Measurements from ENCODE around the gene UCN3.

UCN3 gene

GRCh38 chr10:5423771-5424170, 59.0 kb downstream of the UCN3 start:
- TF ChIP-seq, protein P1, sequence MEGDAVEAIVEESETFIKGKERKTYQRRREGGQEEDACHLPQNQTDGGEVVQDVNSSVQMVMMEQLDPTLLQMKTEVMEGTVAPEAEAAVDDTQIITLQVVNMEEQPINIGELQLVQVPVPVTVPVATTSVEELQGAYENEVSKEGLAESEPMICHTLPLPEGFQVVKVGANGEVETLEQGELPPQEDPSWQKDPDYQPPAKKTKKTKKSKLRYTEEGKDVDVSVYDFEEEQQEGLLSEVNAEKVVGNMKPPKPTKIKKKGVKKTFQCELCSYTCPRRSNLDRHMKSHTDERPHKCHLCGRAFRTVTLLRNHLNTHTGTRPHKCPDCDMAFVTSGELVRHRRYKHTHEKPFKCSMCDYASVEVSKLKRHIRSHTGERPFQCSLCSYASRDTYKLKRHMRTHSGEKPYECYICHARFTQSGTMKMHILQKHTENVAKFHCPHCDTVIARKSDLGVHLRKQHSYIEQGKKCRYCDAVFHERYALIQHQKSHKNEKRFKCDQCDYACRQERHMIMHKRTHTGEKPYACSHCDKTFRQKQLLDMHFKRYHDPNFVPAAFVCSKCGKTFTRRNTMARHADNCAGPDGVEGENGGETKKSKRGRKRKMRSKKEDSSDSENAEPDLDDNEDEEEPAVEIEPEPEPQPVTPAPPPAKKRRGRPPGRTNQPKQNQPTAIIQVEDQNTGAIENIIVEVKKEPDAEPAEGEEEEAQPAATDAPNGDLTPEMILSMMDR (IDR thresholded peaks at IDR 0.05; ENCODE audit: control insufficient read depth, insufficient read depth, low read depth, low read length, missing control alignments) = no peak
- DNase-seq (ENCODE audit: low read depth) = no peak
- no peak overlapping the region for H3K4me3 ChIP-seq (ENCODE audit: control insufficient read depth, low read depth, low read length)
